Urinary bladder (tissue), 4 donors: Measurements from ENCODE around the gene SERPINB2. TPM values are rescaled to one million over a fixed set of nuclear protein-coding genes. Genes with fewer than 3 reads are reported as not detected.
"Not testable (repeated sequence)": the region's sequence is repeated elsewhere in the genome, so short reads cannot be mapped to it uniquely, and the experiment has no call there.

Experiments
- DNase-seq: peaks from one replicate; pipeline ENCODE4 v3.0.0-alpha.2; 2015; ENCODE audit errors: extremely low spot score
- H3K27ac ChIP-seq: one replicate; pipeline ENCODE4 v1.5.1; 2013; ENCODE audit warnings: low read depth, mild to moderate bottlenecking, moderate library complexity
- H3K36me3 ChIP-seq: one replicate; pipeline ENCODE4 v1.6.1; 2013; ENCODE audit warnings: mild to moderate bottlenecking, moderate library complexity; ENCODE audit not compliant: insufficient read depth
- H3K4me1 ChIP-seq: one replicate; pipeline ENCODE4 v1.6.1; 2013; ENCODE audit warnings: mild to moderate bottlenecking, moderate library complexity; ENCODE audit not compliant: insufficient read depth
- H3K4me3 ChIP-seq: one replicate; pipeline ENCODE4 v1.5.1; 2013; ENCODE audit warnings: low read depth, low read length
- WGBS: extraction: QIAGEN DNeasy Blood & Tissue Kit; methylation state at CpG from one replicate; pipeline ENCODE4 v1.1.7; 2013; 5-methylcytosine and 5-hydroxymethylcytosine counted together
- polyA plus RNA-seq: library from polyadenylated mRNA; stranded (reverse); fragments of 200-250 nt; gene quantifications from one replicate; pipeline ENCODE4 v1.2.3, GENCODE V29; 2013
- total RNA-seq: library from RNA; depleted of rRNA; stranded (reverse); fragments of >200 nt; gene quantifications from one replicate; pipeline ENCODE4 v1.2.3, GENCODE V29; 2014
- donor health status: healthy with polysubstance abuse.
- donor health status: healthy.

SERPINB2 gene
- total and polyA plus RNA-seq, 2 donors: not detected

DNA sequence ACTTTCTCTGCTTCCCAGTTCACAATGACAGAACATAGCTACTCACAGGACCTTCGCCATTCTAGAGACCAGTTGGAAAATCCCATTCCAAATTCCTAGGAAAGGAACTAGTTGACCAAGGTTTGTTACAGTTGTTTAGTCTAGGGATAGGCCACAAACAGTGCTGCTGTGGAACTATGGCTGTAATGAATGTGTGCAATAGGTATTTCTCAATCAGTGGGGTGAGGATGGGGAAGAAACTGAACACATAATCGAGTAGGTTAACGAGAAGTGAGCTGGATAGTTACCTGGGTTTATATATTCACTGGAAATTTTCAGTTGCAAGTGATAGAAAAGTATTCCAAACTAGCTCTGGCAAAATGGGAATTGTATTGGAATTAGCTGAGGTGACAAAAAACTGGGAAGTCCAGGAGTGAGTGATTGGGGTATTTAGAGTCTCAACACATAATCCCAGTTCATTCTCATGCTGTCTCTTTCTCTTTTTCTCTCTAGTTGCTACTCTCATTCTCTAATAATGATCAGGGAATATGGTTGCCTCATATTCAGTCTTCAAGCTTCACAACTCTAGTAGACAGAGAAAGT is 43.4 kb downstream of the SERPINB2 start:
- 90% methylated on average over 3 of the region's 3 CpGs for WGBS
- Histone ChIP-seq H3K27ac (no peak overlapping the region), H3K4me1 (no peaks in the 10 kb centered on the region), H3K36me3 (no peaks in the 10 kb centered on the region), H3K4me3 (no peak overlapping the region)
- DNase-seq: no peak

GRCh38 chr18:63936156-63936931 is 48.8 kb downstream of the SERPINB2 start:
- 2% methylated on average over 54 of the region's 54 CpGs for WGBS
- peak overlapping the region; percentile 51 for H3K4me3 ChIP-seq
- H3K4me1 ChIP-seq: no peaks in the 10 kb centered on the region
- no peaks in the 10 kb centered on the region for H3K36me3 ChIP-seq
- H3K27ac ChIP-seq: no peak overlapping the region
- DNase-seq: peak; percentile 32

DNA sequence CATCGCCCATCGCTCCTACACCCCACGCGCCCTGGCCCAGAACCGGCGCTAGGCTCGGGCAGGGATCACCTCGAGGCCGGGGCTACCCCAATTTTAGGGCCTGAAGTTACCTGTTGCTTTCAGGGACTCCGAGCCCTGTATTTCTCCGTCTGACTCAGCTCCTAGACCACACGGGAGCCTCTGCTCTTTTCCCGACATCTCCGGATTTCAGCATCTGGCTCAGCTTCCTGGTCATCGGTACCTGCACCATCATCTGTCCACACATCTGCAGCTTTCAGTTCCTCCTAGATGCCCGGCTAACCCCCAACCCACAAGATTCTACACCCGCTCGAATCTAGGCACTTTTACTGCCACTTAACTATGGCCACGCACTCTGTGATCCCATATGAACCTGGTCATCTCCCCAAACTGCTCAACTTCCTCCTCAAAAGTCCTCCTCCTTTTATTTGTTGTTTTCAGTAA is 49.5 kb downstream of the SERPINB2 start:
- no peaks in the 10 kb centered on the region for H3K36me3 ChIP-seq
- WGBS: 36% methylated on average over 19 of the region's 19 CpGs
- DNase-seq: no peak
- H3K4me3 ChIP-seq: peak overlapping the region; percentile 51
- no peaks in the 10 kb centered on the region for H3K4me1 ChIP-seq
- no peak overlapping the region for H3K27ac ChIP-seq

- Histone ChIP-seq H3K4me3 (no peak overlapping the region), H3K4me1 (no peaks in the 10 kb centered on the region), H3K36me3 (no peaks in the 10 kb centered on the region), H3K27ac (no peak overlapping the region)
- WGBS: 92% methylated on average over 8 of the region's 8 CpGs
- no peak for DNase-seq
Measured at GRCh38 chr18:63940008-63940407, 52.5 kb downstream of the SERPINB2 start.

- not testable (repeated sequence) for DNase-seq, H3K4me3 ChIP-seq, H3K27ac ChIP-seq, H3K4me1 ChIP-seq, H3K36me3 ChIP-seq
- WGBS: 78% methylated on average over 17 of the region's 17 CpGs
Measured at GRCh38 chr18:63940543-63941050, 53.1 kb downstream of the SERPINB2 start.

DNA sequence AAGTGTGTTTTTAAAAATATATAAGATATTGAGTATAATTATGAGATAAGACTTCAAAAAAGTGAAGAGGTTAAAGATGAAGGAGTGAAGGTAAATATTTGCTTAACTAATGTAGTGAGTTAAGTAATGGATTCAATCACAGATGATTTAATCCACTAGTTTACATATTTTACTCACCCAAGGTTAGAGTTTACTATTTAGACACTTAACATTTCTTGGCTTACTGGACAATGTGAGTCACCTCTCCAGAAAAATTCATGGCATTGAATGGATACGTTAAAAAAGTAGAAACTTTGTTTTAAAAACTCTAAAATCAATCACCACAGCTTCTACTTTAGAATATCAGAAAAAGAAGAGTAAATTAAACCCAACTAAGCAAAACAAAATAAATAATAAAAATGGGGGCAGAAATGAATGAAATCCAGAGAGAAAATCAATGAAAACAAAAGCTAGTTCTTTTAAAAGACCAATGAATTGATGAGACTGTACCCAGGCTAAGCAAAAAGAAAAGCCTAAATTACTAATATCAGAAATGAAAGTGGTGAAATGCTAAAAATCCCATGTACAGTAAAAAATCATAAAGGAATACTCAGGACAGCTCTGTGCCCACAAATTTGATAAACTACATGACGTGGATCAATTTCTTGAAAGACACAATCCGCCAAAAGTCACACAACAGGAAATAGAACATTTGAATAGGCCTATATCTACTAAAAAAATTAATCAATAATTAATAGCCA is 59.7 kb downstream of the SERPINB2 start:
- Histone ChIP-seq H3K27ac (no peak overlapping the region), H3K36me3 (no peaks in the 10 kb centered on the region), H3K4me1 (no peaks in the 10 kb centered on the region), H3K4me3 (no peak overlapping the region)
- DNase-seq: no peak
- 88% methylated on average over 3 of the region's 3 CpGs for WGBS

GRCh38 chr18:63949068-63949737 is 61.7 kb downstream of the SERPINB2 start, which contains the start of gene HMSD:
Gene HMSD, plus strand, starts transcription at chr18:63949301. Its CDS starts 4,155 bp downstream, at chr18:63953456.
- no peak within 1 kb of the TSS for H3K4me3 ChIP-seq
- 11% methylated on average over 35 of the region's 35 CpGs for WGBS
- H3K27ac ChIP-seq: no peak within 1 kb of the TSS

DNA sequence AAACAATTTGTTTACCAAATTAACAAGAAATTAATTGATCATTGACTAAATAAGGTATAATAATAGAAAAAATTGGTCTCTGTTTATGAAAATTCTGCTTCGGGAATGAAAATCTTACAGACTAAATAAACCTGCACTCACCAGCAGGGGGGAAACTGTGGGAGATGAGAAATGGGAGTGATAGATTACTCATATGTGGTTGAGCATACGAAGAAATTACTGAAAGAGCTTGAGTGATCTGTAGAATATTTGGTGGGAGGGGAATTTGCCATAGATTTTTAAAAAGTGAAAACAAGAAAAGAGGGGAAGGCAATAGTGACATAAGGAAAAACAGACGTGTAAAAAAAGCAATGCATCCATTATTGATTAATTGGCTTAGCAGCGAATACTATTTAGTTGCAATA is 63.8 kb downstream of the SERPINB2 start:
- no peak overlapping the region for H3K4me3 ChIP-seq
- 79% methylated on average over 4 of the region's 4 CpGs for WGBS
- no peak overlapping the region for H3K27ac ChIP-seq
- H3K36me3 ChIP-seq: no peaks in the 10 kb centered on the region
- no peak for DNase-seq
- no peaks in the 10 kb centered on the region for H3K4me1 ChIP-seq

More at GRCh38 chr18:63949068-63949737, 61.7 kb downstream of the SERPINB2 start, which contains the start of gene HMSD:
- Histone ChIP-seq H3K4me1 (no peaks in the 10 kb centered on the region), H3K36me3 (no peaks in the 10 kb centered on the region)
- no peak for DNase-seq

Other genes starting within 250 kb of the SERPINB2 start
- not detected for gene SERPINB4, start 243.4 kb upstream of the SERPINB2 start, total RNA-seq
- gene SERPINB4, start 243.4 kb upstream of the SERPINB2 start, polyA plus RNA-seq: not detected
- 0.16 TPM for gene SERPINB3, start 225.8 kb upstream of the SERPINB2 start, total RNA-seq
- gene SERPINB3, start 225.8 kb upstream of the SERPINB2 start, polyA plus RNA-seq: not detected
- gene SERPINB11, start 184.7 kb upstream of the SERPINB2 start, total RNA-seq: 3.5 TPM
- not detected for gene SERPINB11, start 184.7 kb upstream of the SERPINB2 start, polyA plus RNA-seq
- not detected for gene SERPINB7, start 112.3 kb upstream of the SERPINB2 start, total RNA-seq
- gene SERPINB7, start 112.3 kb upstream of the SERPINB2 start, polyA plus RNA-seq: not detected
- gene SERPINB10, start 20.3 kb downstream of the SERPINB2 start, total RNA-seq: 0.21 TPM
- gene SERPINB10, start 20.3 kb downstream of the SERPINB2 start, polyA plus RNA-seq: not detected
- 0.11 TPM for gene HMSD, start 61.6 kb downstream of the SERPINB2 start, total RNA-seq
- not detected for gene HMSD, start 61.6 kb downstream of the SERPINB2 start, polyA plus RNA-seq
- 3.5 TPM for gene SERPINB8, start 82.4 kb downstream of the SERPINB2 start, total RNA-seq
- 6.4 TPM for gene SERPINB8, start 82.4 kb downstream of the SERPINB2 start, polyA plus RNA-seq